Measurements from ENCODE around the gene CHCHD3.

CHCHD3 gene

GRCh38 chr7:132806834-132807233 is 275.1 kb downstream of the CHCHD3 start:
- no peaks in the 10 kb centered on the region for H4K20me1 ChIP-seq (ENCODE audit: insufficient read depth)
- H3K27me3 ChIP-seq (ENCODE audit: insufficient read depth, low read depth): no peaks in the 10 kb centered on the region
- H3K4me3 ChIP-seq (IDR thresholded peaks at IDR 0.05; ENCODE audit: insufficient read depth, low read depth, low read length): no peak overlapping the region
- H3K4me2 ChIP-seq: no peak overlapping the region
- no peaks in the 10 kb centered on the region for H3K4me1 ChIP-seq (ENCODE audit: low read depth, poor library complexity, severe bottlenecking)
- no peak overlapping the region for H3K9ac ChIP-seq
- no peaks in the 10 kb centered on the region for H3K36me3 ChIP-seq (ENCODE audit: insufficient read depth)
- no peaks in the 10 kb centered on the region for H3K79me2 ChIP-seq (ENCODE audit: insufficient read depth, low read depth)
- no peak for TF ChIP-seq CTCF (conservative IDR thresholded peaks at IDR 0.05; ENCODE audit: low read depth, low read length)
- H3K27ac ChIP-seq: no peak overlapping the region
- no peak overlapping the region for H2AFZ ChIP-seq (ENCODE audit: low read depth)

GRCh38 chr7:132805766-132806165 is 276.1 kb downstream of the CHCHD3 start:
- no peak overlapping the region for H2AFZ ChIP-seq (ENCODE audit: low read depth)
- no peak overlapping the region for H3K4me2 ChIP-seq
- no peak for TF ChIP-seq CTCF (conservative IDR thresholded peaks at IDR 0.05; ENCODE audit: low read depth, low read length)
- H3K79me2 ChIP-seq (ENCODE audit: insufficient read depth, low read depth): no peaks in the 10 kb centered on the region
- H3K4me3 ChIP-seq (IDR thresholded peaks at IDR 0.05; ENCODE audit: insufficient read depth, low read depth, low read length): no peak overlapping the region
- H3K36me3 ChIP-seq (ENCODE audit: insufficient read depth): no peaks in the 10 kb centered on the region
- H3K27ac ChIP-seq: no peak overlapping the region
- H4K20me1 ChIP-seq (ENCODE audit: insufficient read depth): no peaks in the 10 kb centered on the region
- H3K27me3 ChIP-seq (ENCODE audit: insufficient read depth, low read depth): no peaks in the 10 kb centered on the region
- no peaks in the 10 kb centered on the region for H3K4me1 ChIP-seq (ENCODE audit: low read depth, poor library complexity, severe bottlenecking)
- H3K9ac ChIP-seq: no peak overlapping the region

- no peak for TF ChIP-seq CTCF (conservative IDR thresholded peaks at IDR 0.05; ENCODE audit: low read depth, low read length)
- Histone ChIP-seq H3K4me2 (no peak overlapping the region), H3K27ac (no peak overlapping the region), H3K79me2 (ENCODE audit: insufficient read depth, low read depth) (no peaks in the 10 kb centered on the region), H4K20me1 (ENCODE audit: insufficient read depth) (no peaks in the 10 kb centered on the region), H3K4me3 (IDR thresholded peaks at IDR 0.05; ENCODE audit: insufficient read depth, low read depth, low read length) (no peak overlapping the region), H3K9ac (no peak overlapping the region), H3K36me3 (ENCODE audit: insufficient read depth) (no peaks in the 10 kb centered on the region), H3K27me3 (ENCODE audit: insufficient read depth, low read depth) (no peaks in the 10 kb centered on the region), H3K4me1 (ENCODE audit: low read depth, poor library complexity, severe bottlenecking) (no peaks in the 10 kb centered on the region), H2AFZ (ENCODE audit: low read depth) (no peak overlapping the region)
Measured at GRCh38 chr7:132804849-132805485, 276.9 kb downstream of the CHCHD3 start.

GRCh38 chr7:132800522-132800921 is 281.4 kb downstream of the CHCHD3 start:
- H3K4me3 ChIP-seq (IDR thresholded peaks at IDR 0.05; ENCODE audit: insufficient read depth, low read depth, low read length): no peak overlapping the region
- H3K27ac ChIP-seq: no peak overlapping the region
- no peaks in the 10 kb centered on the region for H4K20me1 ChIP-seq (ENCODE audit: insufficient read depth)
- no peak overlapping the region for H2AFZ ChIP-seq (ENCODE audit: low read depth)
- no peak for TF ChIP-seq CTCF (conservative IDR thresholded peaks at IDR 0.05; ENCODE audit: low read depth, low read length)
- H3K27me3 ChIP-seq (ENCODE audit: insufficient read depth, low read depth): no peaks in the 10 kb centered on the region
- no peaks in the 10 kb centered on the region for H3K36me3 ChIP-seq (ENCODE audit: insufficient read depth)
- no peak overlapping the region for H3K9ac ChIP-seq
- H3K4me1 ChIP-seq (ENCODE audit: low read depth, poor library complexity, severe bottlenecking): no peaks in the 10 kb centered on the region
- H3K4me2 ChIP-seq: no peak overlapping the region
- H3K79me2 ChIP-seq (ENCODE audit: insufficient read depth, low read depth): no peaks in the 10 kb centered on the region
